GM23338 (cell line): ENCODE results near the gene SURF4.

ENCODE experiments used
- CREB1 ChIP-seq: fragments of 250-450 bp; sonication (Bioruptor Pico); IDR thresholded peaks from 2 replicates; pipeline ENCODE4 v1.5.0; 2020; ENCODE audit warnings: low read depth, mild to moderate bottlenecking, moderate library complexity
- CTCF ChIP-seq, 2 experiments: fragments of 200-600 bp in 1 of 2; sonication (generic) in 1 of 2; conservative IDR thresholded peaks; 2 replicates each; pipeline versions ENCODE4 v1.5.1 to v1.6.1; 2016 to 2017; ENCODE audit warnings: antibody characterized with exemption in 2 of 2, low read depth in 2 of 2, mild to moderate bottlenecking in 2 of 2, moderate library complexity in 1 of 2
- EZH2 ChIP-seq: fragments of 200-600 bp; sonication (generic); IDR thresholded peaks from one replicate; pipeline ENCODE4 v1.8.0; 2017; ENCODE audit warnings: antibody characterized with exemption, mild to moderate bottlenecking, low read depth; ENCODE audit not compliant: unreplicated experiment
- EZH2phosphoT487 ChIP-seq: fragments of 200-600 bp; sonication (generic); IDR thresholded peaks from one replicate; pipeline ENCODE4 v1.8.1; 2018; ENCODE audit warnings: antibody characterized with exemption; ENCODE audit not compliant: unreplicated experiment
- REST ChIP-seq: IDR thresholded peaks from one replicate; pipeline ENCODE4 v1.6.1; 2018; ENCODE audit warnings: antibody characterized with exemption; ENCODE audit not compliant: unreplicated experiment

GRCh38 chr9:133389025-133389557 lies 13.2 kb upstream of the SURF4 start:
- no peak for TF ChIP-seq CTCF (conservative IDR thresholded peaks at IDR 0.05; ENCODE audit: low read depth in 2 of 2)
- TF ChIP-seq REST = no peak
- TF ChIP-seq EZH2phosphoT487 = no peak
- TF ChIP-seq CREB1 = no peak
- no peak for TF ChIP-seq EZH2
